GM10266 (cell line): ENCODE measurements around the gene TMEM163.
"Not testable (repeated sequence)": the region's sequence is repeated elsewhere in the genome, so short reads cannot be mapped to it uniquely, and the experiment has no call there.

Experiments
- DNase-seq: peaks from one replicate; pipeline ENCODE4 v3.0.0; 2012; ENCODE audit errors: extremely low spot score
- CTCF ChIP-seq: IDR thresholded peaks from 2 replicates; pipeline ENCODE4 v1.5.1; 2012; ENCODE audit warnings: mild to moderate bottlenecking, low read depth; ENCODE audit not compliant: control insufficient read depth, insufficient read depth; ENCODE audit errors: missing control alignments

Gene TMEM163

GRCh38 chr2:134599236-134599635 lies 119.6 kb downstream of the TMEM163 start:
- no peak for TF ChIP-seq CTCF
- no peak for DNase-seq

GRCh38 chr2:134594399-134594798 lies 124.4 kb downstream of the TMEM163 start:
- no peak for DNase-seq
- no peak for TF ChIP-seq CTCF

GRCh38 chr2:134593519-134593918 lies 125.3 kb downstream of the TMEM163 start:
- no peak for DNase-seq
- no peak for TF ChIP-seq CTCF

- DNase-seq: no peak
- no peak for TF ChIP-seq CTCF
These were observed 126.4 kb downstream of the TMEM163 start for GRCh38 chr2:134592377-134592776.

GRCh38 chr2:134591526-134591925 lies 127.3 kb downstream of the TMEM163 start:
- no peak for DNase-seq
- no peak for TF ChIP-seq CTCF

GRCh38 chr2:134590679-134591078 lies 128.1 kb downstream of the TMEM163 start:
- no peak for TF ChIP-seq CTCF
- DNase-seq: no peak

GRCh38 chr2:134589171-134590083 lies 129.4 kb downstream of the TMEM163 start:
- DNase-seq: not testable (repeated sequence)
